ENCODE data around the gene PRKAR1B.

GRCh38 chr7:556837-557557 is 170.1 kb downstream of the PRKAR1B start:
- TF ChIP-seq CTCF (IDR thresholded peaks at IDR 0.05; ENCODE audit: low read length) (no peak), EZH2 (IDR thresholded peaks at IDR 0.05; ENCODE audit: borderline replicate concordance, low read length) (no peak)

Measured in OCI-LY1 (cell line).